Vagina (tissue), 2 donors: ENCODE measurements around the gene ATP5ME.

Experiments used
- POLR2A ChIP-seq, 2 donors: fragments of 450-650 bp; IDR thresholded peaks; one replicate each; pipeline ENCODE4 v1.6.1; 2017; ENCODE audit warnings: antibody characterized with exemption in 2 of 2, mild to moderate bottlenecking in 2 of 2, moderate library complexity in 2 of 2
- POLR2AphosphoS5 ChIP-seq, 2 donors: sonication (generic); formaldehyde crosslinking; IDR thresholded peaks; one replicate each; pipeline ENCODE4 v1.9.0; 2017; ENCODE audit warnings: antibody characterized with exemption in 2 of 2, mild to moderate bottlenecking in 2 of 2, low read depth in 1 of 2; ENCODE audit not compliant: insufficient read depth in 1 of 2
- TF ChIP-seq, protein P1 (sequence below), 3 experiments: fragments of 450-650 bp in 2 of 3; fragments of 200-600 bp in 1 of 3; sonication (generic) in 1 of 3; IDR thresholded peaks; one replicate each; pipeline ENCODE4 v1.5.1; 2017 to 2019; ENCODE audit warnings: antibody characterized with exemption in 3 of 3, mild to moderate bottlenecking in 2 of 3, moderate library complexity in 2 of 3

DNA sequence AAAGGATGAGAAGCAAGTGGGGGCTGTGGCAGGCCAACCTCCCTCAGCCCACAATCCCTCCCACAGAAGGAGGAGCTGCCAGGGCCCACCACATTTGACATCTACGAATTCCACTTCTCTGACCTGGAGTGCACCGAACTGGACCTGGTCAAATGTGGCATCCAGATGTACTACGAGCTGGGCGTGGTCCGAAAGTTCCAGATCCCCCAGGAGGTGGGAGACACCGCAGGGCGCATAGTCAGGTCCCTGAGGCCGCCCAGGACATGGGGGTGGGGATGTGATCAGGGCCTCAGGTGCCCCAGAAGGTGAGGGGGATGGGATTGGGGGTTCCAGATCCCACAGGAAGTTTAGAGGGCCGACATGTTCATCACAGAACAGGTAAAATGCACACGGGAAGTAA, 13.7 kb downstream of the ATP5ME start:
- TF ChIP-seq, protein P1, sequence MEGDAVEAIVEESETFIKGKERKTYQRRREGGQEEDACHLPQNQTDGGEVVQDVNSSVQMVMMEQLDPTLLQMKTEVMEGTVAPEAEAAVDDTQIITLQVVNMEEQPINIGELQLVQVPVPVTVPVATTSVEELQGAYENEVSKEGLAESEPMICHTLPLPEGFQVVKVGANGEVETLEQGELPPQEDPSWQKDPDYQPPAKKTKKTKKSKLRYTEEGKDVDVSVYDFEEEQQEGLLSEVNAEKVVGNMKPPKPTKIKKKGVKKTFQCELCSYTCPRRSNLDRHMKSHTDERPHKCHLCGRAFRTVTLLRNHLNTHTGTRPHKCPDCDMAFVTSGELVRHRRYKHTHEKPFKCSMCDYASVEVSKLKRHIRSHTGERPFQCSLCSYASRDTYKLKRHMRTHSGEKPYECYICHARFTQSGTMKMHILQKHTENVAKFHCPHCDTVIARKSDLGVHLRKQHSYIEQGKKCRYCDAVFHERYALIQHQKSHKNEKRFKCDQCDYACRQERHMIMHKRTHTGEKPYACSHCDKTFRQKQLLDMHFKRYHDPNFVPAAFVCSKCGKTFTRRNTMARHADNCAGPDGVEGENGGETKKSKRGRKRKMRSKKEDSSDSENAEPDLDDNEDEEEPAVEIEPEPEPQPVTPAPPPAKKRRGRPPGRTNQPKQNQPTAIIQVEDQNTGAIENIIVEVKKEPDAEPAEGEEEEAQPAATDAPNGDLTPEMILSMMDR (IDR thresholded peaks at IDR 0.05): no peak
- no peak for TF ChIP-seq POLR2A (IDR thresholded peaks at IDR 0.05)
- TF ChIP-seq POLR2AphosphoS5 (IDR thresholded peaks at IDR 0.05; ENCODE audit: insufficient read depth in 1 of 2, low read depth in 1 of 2): no peak
